HG03469 (cell line): ENCODE measurements around the gene SLC2A2.
"Not testable (repeated sequence)": the region's sequence is repeated elsewhere in the genome, so short reads cannot be mapped to it uniquely, and the experiment has no call there.

Source experiments
- ATAC-seq: cut with Tn5 transposase; IDR thresholded peaks from one replicate; pipeline ENCODE4 v1.9.1; 2021; ENCODE audit warnings: mild to moderate bottlenecking, moderate library complexity, moderate number of reproducible peaks; ENCODE audit not compliant: unreplicated experiment

SLC2A2 gene

DNA sequence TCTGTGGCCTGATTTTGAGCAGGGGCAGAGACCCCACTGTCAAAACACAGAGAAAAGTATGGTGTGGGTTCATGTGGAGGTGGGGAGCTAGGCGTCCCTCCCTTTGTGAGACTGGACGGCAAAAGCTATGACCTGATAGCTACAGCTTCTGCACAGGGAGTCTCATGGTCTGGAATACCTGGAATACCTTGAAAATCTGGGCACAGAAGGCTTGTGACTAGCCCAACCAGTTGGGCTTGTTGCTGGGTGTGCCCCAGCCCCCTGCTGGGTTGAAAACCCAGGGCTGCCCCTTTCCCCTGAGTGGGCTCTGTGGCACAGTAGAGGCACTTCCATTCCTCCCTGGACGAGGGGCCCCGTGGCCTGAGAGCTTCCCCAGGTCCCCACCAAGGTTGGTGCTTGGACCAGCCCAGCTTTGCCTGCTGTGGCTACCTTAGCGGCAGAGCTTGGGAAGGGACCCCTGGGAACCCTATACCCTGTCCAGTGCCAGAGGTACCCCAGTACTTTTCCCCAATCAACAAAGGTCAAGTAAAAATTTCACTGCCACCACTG lies 37.3 kb downstream of the SLC2A2 start:
- ATAC-seq, result no peak

DNA sequence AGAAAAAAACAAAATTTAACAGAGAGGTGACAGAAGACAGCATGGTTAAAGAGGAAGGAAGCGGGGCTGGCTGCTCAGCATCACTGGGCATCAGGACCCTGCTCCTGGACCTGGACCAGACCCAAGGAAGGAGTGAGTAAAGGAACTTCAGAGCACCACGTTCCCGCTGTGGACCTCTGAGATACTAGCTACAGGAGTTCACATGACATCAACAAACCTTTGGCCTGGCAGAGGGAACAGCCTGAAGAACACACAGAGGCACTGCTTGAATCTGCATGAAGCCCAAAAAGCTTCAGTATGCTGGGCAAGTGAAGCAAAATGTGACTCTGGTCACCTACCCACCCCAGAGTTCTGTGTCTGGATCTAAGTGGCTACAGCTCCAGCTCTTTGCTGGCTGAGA lies 38.1 kb downstream of the SLC2A2 start:
- no peak for ATAC-seq

GRCh38 chr3:170985304-170985703 lies 41.2 kb downstream of the SLC2A2 start:
- ATAC-seq, result no peak

DNA sequence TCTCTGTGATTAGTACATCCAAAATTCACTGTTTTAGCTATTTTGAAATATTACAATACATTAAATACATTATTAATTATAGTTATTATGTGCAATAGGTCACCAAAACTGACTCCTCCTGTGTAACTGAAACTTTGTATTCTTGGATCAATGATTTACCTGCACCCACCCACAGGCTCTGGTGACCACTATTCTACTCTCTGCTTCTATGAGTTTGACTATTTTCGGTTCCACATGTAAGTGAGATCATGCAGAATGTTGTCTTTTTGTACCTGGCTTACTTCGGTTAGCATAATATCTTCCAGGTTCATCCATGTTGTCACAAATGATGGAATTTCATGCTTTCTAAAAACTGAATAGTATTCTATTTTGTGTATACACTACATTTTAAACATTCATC lies 43.8 kb downstream of the SLC2A2 start:
- peak; percentile 93 for ATAC-seq

DNA sequence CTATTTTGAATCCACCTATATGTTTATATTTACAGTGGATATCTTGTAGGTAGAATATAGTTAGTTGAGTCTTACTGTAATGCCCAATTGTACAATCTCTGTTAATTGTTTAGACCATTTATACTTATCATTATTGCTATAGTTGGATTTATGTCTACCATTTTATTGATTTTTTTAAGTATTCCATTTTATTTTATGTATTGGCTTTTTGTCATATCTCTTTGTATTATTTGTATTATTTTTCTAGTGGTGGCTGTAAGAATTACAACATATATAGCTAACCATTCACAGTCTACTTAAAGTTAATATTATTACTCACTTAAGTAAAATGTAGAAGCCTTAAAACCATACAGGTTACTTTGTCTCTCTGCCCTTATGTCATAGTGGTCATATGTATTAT lies 46.1 kb downstream of the SLC2A2 start:
- no peak for ATAC-seq

- no peak for ATAC-seq
Observed at GRCh38 chr3:170977949-170978745, 48.4 kb downstream of the SLC2A2 start.

- ATAC-seq, result no peak
Observed at GRCh38 chr3:170976190-170976519, 50.4 kb downstream of the SLC2A2 start.

DNA sequence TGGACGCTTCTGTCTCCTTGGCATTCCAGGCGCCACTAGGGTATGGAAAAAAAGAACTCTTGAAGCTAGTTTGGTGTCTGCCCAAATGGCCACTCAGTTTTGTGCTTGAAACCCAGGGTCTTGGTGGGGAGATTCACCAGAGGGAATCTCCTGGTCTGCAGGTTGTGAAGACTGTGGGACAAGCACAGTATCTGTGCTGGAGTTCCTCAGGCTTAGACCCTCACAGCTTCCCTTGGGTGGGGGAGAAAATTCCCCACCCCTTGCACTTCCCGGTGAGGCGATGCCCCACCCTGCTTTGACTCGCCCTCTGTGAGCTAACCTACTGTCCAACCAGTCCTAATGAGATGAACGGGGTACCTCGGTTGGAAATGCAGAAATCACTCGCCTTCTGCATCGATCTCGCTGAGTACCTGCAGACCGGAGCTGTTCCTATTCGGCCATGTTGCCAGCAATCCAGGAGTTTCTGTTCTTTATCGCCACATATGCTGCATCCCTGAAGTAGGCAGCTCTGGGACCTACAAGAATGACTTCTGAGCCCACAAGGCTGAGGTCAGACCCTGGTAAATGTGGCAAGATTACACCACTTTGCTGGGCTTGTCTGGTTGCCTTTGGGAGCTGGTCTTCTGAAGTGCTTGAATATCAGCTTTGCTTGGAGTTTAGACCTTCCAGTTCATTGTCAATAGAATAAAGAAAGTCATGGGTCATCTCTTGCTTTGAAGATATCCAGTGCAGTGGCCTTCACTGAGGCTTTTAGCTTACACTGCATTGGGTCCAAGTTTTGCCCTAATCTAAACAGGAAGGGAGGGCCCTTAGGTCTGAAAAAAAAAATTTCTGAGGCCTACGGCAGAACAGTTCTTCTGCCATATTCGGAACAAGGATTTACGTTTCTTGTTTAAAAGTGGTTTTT lies 51.0 kb downstream of the SLC2A2 start:
- no peak for ATAC-seq

- ATAC-seq, result no peak
Observed at GRCh38 chr3:170974872-170975271, 51.6 kb downstream of the SLC2A2 start.

GRCh38 chr3:170972917-170973316 lies 53.6 kb downstream of the SLC2A2 start:
- not testable (repeated sequence) for ATAC-seq

GRCh38 chr3:170967126-170967525 lies 59.4 kb downstream of the SLC2A2 start:
- ATAC-seq, result no peak

- no peak for ATAC-seq
Observed at GRCh38 chr3:170966495-170966894, 60.0 kb downstream of the SLC2A2 start.

- ATAC-seq, result no peak
Observed at GRCh38 chr3:170962411-170962810, 64.1 kb downstream of the SLC2A2 start.

GRCh38 chr3:170961616-170962400 lies 64.7 kb downstream of the SLC2A2 start:
- ATAC-seq, result no peak

- no peak for ATAC-seq
Observed at GRCh38 chr3:170959457-170959856, 67.1 kb downstream of the SLC2A2 start.

DNA sequence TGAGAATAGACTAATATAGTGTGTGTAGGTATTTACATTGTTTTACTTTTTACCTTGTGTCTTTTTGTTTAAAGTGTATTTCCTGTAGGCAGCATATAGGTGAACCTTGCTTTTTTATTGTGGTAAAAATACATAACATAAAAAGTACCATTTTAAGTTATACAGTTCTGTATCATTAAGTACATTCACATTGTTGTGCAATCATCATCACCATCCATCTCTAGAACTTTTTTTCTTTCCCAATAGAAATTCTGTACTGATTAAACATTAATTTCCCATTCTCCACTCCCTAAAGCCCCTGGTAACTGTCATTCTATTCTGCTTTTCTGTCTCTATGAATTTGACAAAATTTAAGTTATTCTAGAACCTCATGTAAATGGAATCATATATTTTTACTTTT lies 69.9 kb downstream of the SLC2A2 start:
- ATAC-seq, result no peak

DNA sequence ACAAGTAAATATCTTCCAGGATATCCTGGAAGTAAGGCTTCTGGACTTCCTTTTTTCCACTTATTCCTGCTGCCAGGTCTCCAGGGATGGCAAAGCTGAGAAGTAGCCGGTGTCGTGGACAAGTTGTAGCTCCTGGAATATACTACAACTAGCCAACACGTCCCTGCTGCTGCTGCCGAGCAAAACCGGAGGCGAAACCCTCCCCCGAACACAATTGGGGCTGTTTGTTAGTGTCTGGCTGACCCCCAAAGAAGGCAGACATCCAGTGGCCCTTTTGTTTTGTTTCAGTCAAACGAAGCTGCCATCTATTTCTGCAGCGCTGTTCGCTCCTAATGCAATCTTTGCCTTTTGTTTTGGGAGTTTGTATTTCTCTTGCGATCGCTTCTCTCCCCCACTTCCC lies 72.8 kb downstream of the SLC2A2 start:
- ATAC-seq, result no peak

DNA sequence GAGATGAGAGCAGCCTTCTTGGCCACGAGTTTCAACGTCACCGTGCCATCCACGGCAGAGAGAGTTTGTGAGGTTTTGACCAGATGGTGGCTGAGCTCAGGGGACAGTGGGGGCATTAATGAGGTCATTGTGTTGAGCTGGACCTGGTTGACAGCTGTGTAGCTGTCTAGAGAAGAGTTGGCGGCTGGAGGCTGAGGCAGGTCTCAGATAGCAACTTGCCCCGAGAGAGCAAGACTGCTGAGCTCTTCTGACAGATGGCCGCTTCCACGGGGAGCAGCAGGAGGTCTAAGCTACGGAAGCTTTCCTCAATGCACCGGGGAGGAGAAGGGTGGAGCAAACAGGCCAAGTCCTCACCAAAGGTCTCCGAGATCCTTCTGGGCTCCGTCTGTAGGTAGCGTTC lies 73.3 kb downstream of the SLC2A2 start:
- ATAC-seq, result no peak

DNA sequence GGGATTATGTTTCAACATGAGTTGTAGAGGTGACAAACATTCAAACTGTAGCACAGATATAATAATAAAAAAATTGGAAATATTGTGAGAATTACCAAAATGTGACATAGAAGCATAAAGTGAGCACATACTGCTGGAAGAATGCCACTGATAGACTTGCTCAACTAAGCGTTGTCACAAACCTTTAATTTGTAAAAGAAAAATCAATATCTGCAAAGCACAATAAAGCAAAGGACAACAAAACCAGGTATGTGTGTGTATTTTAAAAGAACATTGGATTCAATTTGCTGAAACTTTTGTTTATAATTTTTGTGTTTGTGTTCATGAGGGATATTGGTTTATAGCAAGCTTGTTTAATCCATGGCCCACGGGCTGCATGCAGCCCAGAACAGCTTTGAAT lies 77.3 kb downstream of the SLC2A2 start:
- ATAC-seq, result no peak

DNA sequence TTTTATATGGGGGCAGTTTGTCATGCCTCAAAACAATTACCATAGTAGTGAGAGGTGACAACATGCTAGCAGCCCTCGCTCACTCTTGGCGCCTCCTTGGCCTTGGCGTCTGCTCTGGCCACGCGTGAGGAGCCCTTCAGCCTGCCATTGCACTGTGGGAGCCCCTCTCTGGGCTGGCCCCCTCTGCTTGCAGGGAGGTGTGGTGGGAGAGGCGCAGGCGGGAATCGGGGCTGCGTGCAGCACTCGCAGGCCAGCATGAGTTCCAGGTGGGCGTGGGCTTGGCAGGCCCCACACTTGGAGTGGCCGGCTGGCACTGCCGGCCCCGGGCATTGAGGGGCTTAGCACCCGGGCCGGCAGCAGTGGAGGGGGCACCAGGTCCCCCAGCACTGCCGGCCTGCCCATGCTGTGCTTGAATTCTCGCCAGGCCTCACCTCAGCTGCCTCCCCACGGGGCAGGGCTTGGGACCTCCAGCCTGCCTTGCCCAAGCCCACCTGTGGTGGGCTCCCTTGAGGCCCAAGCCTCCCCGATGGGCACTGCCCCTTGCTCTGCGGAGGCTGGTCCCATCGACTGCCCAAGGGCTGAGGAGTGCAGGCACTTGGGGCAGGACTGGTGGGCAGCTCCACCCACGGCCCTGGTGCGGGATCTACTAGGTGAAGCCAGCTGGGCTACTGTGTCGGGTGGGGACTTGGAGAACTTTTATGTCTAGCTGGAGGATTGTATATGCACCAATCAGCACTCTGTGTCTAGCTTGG lies 79.3 kb downstream of the SLC2A2 start:
- no peak for ATAC-seq
